CD4-positive, alpha-beta T cell (primary cell): ENCODE results near the gene GMPPB. TPM values are rescaled to one million over a fixed set of nuclear protein-coding genes. Genes with fewer than 3 reads are reported as not detected.

Experiments
- ATAC-seq: fragments of 200-7000 bp; cut with Tn5 transposase; one replicate; pipeline ENCODE4 v1.10.0; 2022; ENCODE audit warnings: mild to moderate bottlenecking; ENCODE audit not compliant: poor library complexity
- CTCF ChIA-PET: fragments of 350-600 bp; sonication (Branson Sonifier 250); formaldehyde crosslinking; loops from one replicate; lab custom pipeline; 2021; ENCODE audit warnings: antibody characterized with exemption, inconsistent platforms; lab: Charles Lee
- POLR2A ChIA-PET: fragments of 350-600 bp; sonication (Branson Sonifier 250); formaldehyde crosslinking; loops from one replicate; lab custom pipeline; 2021; ENCODE audit warnings: antibody characterized with exemption, inconsistent platforms; lab: Charles Lee
- DNase-seq, 14 experiments: peaks; one replicate each; pipeline ENCODE4 v3.0.0-alpha.2; 2013 to 2020; ENCODE audit warnings: mixed read lengths in 2 of 14
- H3K27ac ChIP-seq, 2 donors: one replicate each; pipeline versions ENCODE4 v1.5.1 to v1.7.0; 2013; ENCODE audit warnings: low read length in 2 of 2, low read depth in 1 of 2, mild to moderate bottlenecking in 1 of 2
- H3K27me3 ChIP-seq, 2 experiments: 1 replicate in 1 of 2; 2 replicates in 1 of 2; pipeline versions ENCODE4 v1.6.1 to v1.7.0; 2013; ENCODE audit warnings: low read length in 2 of 2, control low read depth in 1 of 2, mild to moderate bottlenecking in 1 of 2, moderate library complexity in 1 of 2; ENCODE audit not compliant: insufficient read depth in 2 of 2, control insufficient read depth in 1 of 2
- H3K36me3 ChIP-seq: one replicate; pipeline ENCODE4 v1.6.1; 2013; ENCODE audit warnings: low read length, control low read depth; ENCODE audit not compliant: insufficient read depth
- H3K4me1 ChIP-seq: one replicate; pipeline ENCODE4 v1.6.1; 2013; ENCODE audit warnings: low read length, control low read depth; ENCODE audit not compliant: insufficient read depth
- H3K4me3 ChIP-seq: one replicate; pipeline ENCODE4 v1.5.1; 2013; ENCODE audit warnings: mild to moderate bottlenecking, low read length, moderate library complexity
- H3K9me3 ChIP-seq, 2 experiments: 1 replicate in 1 of 2; 2 replicates in 1 of 2; pipeline versions ENCODE4 v1.6.1 to v1.7.0; 2013; ENCODE audit warnings: low read length in 2 of 2, mild to moderate bottlenecking in 2 of 2, control low read depth in 1 of 2, moderate library complexity in 1 of 2; ENCODE audit not compliant: control insufficient read depth in 1 of 2, insufficient read depth in 1 of 2
- H3K27ac Mint-ChIP-seq: one replicate; pipeline ENCODE4 v1.8.0; 2020; ENCODE audit warnings: mixed read lengths
- H3K27me3 Mint-ChIP-seq: one replicate; pipeline ENCODE4 v1.8.0; 2021; ENCODE audit warnings: mixed read lengths
- H3K36me3 Mint-ChIP-seq: one replicate; pipeline ENCODE4 v1.8.0; 2021; ENCODE audit warnings: low read depth, mixed read lengths
- H3K4me1 Mint-ChIP-seq: one replicate; pipeline ENCODE4 v1.8.0; 2021; ENCODE audit warnings: low read depth, mixed read lengths
- H3K4me3 Mint-ChIP-seq: one replicate; pipeline ENCODE4 v1.8.0; 2020; ENCODE audit warnings: mild to moderate bottlenecking, mixed read lengths
- H3K9me3 Mint-ChIP-seq: one replicate; pipeline ENCODE4 v1.8.0; 2020; ENCODE audit warnings: mixed read lengths
- CTCF ChIP-seq: fragments of 200-600 bp; IDR thresholded peaks from one replicate; pipeline ENCODE4 v1.8.0; 2022; ENCODE audit warnings: antibody characterized with exemption, mild to moderate bottlenecking
- intact Hi-C, 2 experiments: fragments of 100-400 bp; cut with DNase I in 1 of 2; cut with micrococcal nuclease in 1 of 2; formaldehyde crosslinking; loops; one replicate each; pipeline versions ENCODE4 v1.15.1 to v1.9.0; 2023 to 2025; cut with DNase I, micrococcal nuclease
- total RNA-seq, 174 experiments: library from RNA in 2 of 174; stranded (reverse) in 2 of 174; gene quantifications; one replicate each; pipeline ENCODE4 v1.2.3 and lab custom pipeline; 2021 to 2026

GMPPB gene
- total RNA-seq, 2 experiments from 2014 or later, result 39.0 to 41.4 TPM

GRCh38 chr3:49709852-49710251, 13.9 kb downstream of the GMPPB start:
- H3K36me3 Mint-ChIP-seq, result peaks cover 15% of the 10 kb centered on the region
- POLR2A ChIA-PET, result no interaction called here
- peaks cover 12% of the 10 kb centered on the region for H3K4me1 ChIP-seq
- H3K27ac Mint-ChIP-seq, result no peak overlapping the region
- CTCF ChIA-PET, result no interaction called here
- H3K4me1 Mint-ChIP-seq, result no peaks in the 10 kb centered on the region
- H3K27me3 Mint-ChIP-seq, result no peaks in the 10 kb centered on the region
- no peak for DNase-seq
- ATAC-seq, result no peak
- no peaks in the 10 kb centered on the region for H3K9me3 ChIP-seq
- TF ChIP-seq CTCF, result no peak
- H3K27ac ChIP-seq, result no peak overlapping the region
- intact Hi-C loops, result no loop called here
- no peak overlapping the region for H3K4me3 ChIP-seq
- peaks cover 14% of the 10 kb centered on the region for H3K36me3 ChIP-seq
- H3K4me3 Mint-ChIP-seq, result no peak overlapping the region
- no peaks in the 10 kb centered on the region for H3K27me3 ChIP-seq
- H3K9me3 Mint-ChIP-seq, result no peaks in the 10 kb centered on the region

GRCh38 chr3:49707113-49707480, 16.7 kb downstream of the GMPPB start:
- POLR2A ChIA-PET, result interaction anchor here (0.6 kb wide), 1 partner anchor 43 kb away, joined by 3 read pairs; no protein-coding TSS in a partner anchor

GRCh38 chr3:49706456-49707112, 17.2 kb downstream of the GMPPB start:
- no peak for TF ChIP-seq CTCF
- Mint-ChIP-seq H3K27me3 (no peaks in the 10 kb centered on the region), H3K27ac (no peak overlapping the region), H3K4me3 (no peak overlapping the region), H3K9me3 (no peaks in the 10 kb centered on the region), H3K36me3 (peaks cover 28% of the 10 kb centered on the region), H3K4me1 (peaks cover 6% of the 10 kb centered on the region)
- ChIA-PET CTCF (no interaction called here), POLR2A (interaction anchor here (0.6 kb wide), 1 partner anchor 207 kb away, joined by 4 read pairs; no protein-coding TSS in a partner anchor)
- Histone ChIP-seq H3K36me3 (peaks cover 31% of the 10 kb centered on the region), H3K4me1 (peaks cover 5% of the 10 kb centered on the region), H3K4me3 (no peak overlapping the region), H3K27me3 (no peaks in the 10 kb centered on the region), H3K9me3 (no peaks in the 10 kb centered on the region), H3K27ac (no peak overlapping the region)
- no peak for DNase-seq
- ATAC-seq, result no peak
- intact Hi-C loops, result no loop called here

More at GRCh38 chr3:49707113-49707480, 16.7 kb downstream of the GMPPB start:
- Mint-ChIP-seq H3K4me1 (peaks cover 6% of the 10 kb centered on the region), H3K4me3 (no peak overlapping the region), H3K27me3 (no peaks in the 10 kb centered on the region), H3K36me3 (peaks cover 28% of the 10 kb centered on the region), H3K9me3 (no peaks in the 10 kb centered on the region), H3K27ac (no peak overlapping the region)
- H3K36me3 ChIP-seq, result peaks cover 26% of the 10 kb centered on the region
- intact Hi-C loops, result no loop called here
- no peak for TF ChIP-seq CTCF
- H3K27ac ChIP-seq, result no peak overlapping the region
- no peaks in the 10 kb centered on the region for H3K9me3 ChIP-seq
- H3K27me3 ChIP-seq, result no peaks in the 10 kb centered on the region
- CTCF ChIA-PET, result no interaction called here
- H3K4me1 ChIP-seq, result peaks cover 5% of the 10 kb centered on the region
- no peak overlapping the region for H3K4me3 ChIP-seq
- ATAC-seq (no peak), DNase-seq (no peak)
